ENCODE results near the gene RBM26.

- TF ChIP-seq, protein P1, sequence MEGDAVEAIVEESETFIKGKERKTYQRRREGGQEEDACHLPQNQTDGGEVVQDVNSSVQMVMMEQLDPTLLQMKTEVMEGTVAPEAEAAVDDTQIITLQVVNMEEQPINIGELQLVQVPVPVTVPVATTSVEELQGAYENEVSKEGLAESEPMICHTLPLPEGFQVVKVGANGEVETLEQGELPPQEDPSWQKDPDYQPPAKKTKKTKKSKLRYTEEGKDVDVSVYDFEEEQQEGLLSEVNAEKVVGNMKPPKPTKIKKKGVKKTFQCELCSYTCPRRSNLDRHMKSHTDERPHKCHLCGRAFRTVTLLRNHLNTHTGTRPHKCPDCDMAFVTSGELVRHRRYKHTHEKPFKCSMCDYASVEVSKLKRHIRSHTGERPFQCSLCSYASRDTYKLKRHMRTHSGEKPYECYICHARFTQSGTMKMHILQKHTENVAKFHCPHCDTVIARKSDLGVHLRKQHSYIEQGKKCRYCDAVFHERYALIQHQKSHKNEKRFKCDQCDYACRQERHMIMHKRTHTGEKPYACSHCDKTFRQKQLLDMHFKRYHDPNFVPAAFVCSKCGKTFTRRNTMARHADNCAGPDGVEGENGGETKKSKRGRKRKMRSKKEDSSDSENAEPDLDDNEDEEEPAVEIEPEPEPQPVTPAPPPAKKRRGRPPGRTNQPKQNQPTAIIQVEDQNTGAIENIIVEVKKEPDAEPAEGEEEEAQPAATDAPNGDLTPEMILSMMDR (IDR thresholded peaks at IDR 0.05), result no peak
- no peak for TF ChIP-seq POLR2AphosphoS5 (IDR thresholded peaks at IDR 0.05)
- no peak for TF ChIP-seq POLR2A (IDR thresholded peaks at IDR 0.05; ENCODE audit: low read depth)
- no peak for TF ChIP-seq EP300 (IDR thresholded peaks at IDR 0.05)
Observed at GRCh38 chr13:79384022-79384610, 21.9 kb downstream of the RBM26 start.
